ENCODE data around the gene MACROD2.
"Not testable (repeated sequence)": the region's sequence is repeated elsewhere in the genome, so short reads cannot be mapped to it uniquely, and the experiment has no call there.

MACROD2 gene

DNA sequence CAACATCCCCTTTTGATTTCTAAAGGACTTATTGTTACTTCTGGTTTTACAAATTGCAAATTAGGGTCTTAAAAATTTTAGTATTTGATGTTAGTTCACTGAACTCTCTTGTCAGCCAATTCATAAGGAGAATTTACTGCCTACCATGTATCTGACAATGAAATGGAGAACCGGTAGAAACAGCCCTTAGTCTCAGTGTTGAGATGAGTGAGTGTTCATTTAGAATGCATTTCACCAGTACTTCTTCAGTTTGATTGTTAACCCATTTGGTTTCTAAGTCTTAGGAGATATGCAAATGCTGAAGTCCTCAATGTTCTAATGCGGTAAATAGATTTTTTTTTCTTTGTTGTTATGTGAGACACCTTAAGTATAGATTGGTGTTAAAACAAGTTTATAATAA lies 958.4 kb downstream of the MACROD2 start:
- no peak for DNase-seq (ENCODE audit: low read depth in 2 of 2)

DNA sequence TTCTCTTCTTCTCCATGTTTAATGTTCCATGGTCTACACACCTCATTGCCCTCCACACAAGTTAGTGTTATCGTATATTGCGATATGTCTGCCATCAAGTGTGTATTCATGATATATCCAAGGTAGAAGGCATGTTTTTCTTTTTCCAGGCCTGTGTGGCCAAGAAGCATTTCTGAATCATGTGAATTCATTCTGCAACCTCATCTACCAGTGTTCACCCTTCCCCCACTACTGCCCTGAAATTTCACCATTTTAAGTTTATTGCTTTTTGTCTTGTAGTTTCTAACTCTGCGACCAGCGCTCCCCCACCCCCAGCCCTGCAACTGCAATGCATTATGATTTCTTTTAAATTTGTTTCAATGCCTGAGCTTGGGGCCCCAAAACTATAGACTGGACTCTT lies 960.1 kb downstream of the MACROD2 start:
- DNase-seq (ENCODE audit: low read depth in 2 of 2): no peak

DNA sequence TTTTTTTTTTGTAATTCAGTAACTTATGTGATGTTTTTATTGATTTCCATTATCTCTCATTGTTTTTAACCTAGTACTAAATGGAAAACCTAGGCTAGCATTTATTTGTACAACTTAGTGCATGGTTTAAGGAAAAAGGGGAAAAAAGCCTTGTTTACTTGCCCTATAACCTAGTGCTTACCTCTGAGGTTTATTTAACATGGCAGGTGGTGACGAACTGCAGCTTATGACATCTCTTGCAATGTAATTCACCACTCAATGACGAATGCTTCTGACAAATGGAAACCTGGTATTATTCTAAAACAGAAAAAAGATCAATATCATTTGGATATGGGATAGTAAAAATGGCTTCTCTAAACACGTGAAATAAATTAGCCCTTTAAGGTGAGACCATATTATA lies 960.7 kb downstream of the MACROD2 start:
- DNase-seq (ENCODE audit: low read depth in 2 of 2): no peak

DNA sequence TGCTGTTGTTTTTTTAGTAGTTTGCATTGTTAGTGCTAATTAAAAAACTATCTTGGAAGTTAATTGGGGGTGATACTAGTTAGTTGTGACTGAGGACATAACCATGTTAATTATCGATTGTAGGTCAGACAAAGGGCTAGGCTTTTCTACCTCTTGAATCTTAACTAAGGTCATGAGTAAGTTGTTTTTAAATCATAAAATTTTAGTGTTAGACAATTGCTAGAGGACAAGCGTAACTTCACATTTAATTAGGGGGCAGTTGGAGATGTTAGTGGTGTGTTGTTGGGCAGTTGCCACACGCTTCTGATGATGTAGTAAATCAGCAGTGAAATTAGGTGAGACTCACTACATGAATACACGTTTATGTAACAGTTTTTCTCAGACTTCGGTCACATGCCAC lies 961.2 kb downstream of the MACROD2 start:
- no peak for DNase-seq (ENCODE audit: low read depth in 2 of 2)

DNA sequence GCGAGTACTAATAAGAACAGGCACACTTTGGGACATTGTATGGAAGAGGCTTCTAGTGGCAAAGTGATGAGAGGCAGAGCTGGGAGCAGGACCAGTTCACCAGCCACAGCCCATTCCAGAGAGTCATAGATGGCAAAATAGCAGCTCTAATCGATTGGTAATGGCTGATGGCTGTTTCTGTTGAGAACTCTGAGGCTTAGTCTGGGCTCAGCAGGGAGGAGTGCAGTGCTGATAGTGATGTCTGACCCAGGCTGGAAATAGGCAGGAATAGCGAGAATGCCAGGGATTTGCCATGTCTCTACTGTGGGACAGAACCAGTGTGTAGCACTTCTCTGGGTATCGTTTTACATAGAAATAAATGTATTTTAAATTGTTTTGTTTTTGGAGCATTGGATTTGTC lies 962.1 kb downstream of the MACROD2 start:
- DNase-seq (ENCODE audit: low read depth in 2 of 2): no peak

DNA sequence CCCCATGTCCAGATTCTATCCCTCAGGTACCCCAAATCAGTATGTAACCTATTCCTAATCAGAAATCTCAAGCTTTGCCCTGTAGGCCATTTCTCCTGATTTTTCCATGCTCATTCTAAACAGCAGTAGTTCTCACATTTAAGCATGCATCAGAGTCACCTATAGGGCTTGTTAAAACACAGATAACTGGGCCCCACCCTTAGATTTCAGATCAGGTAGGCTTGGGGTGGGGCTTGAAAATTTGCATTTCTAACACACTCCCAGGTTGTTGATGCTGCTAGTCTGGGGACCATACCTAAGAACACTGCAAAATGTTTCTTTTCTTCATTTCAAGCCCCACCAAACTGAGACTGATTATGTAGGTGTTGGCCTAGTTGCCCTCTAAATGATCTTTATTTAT lies 963.3 kb downstream of the MACROD2 start:
- DNase-seq (ENCODE audit: low read depth in 2 of 2): no peak

DNA sequence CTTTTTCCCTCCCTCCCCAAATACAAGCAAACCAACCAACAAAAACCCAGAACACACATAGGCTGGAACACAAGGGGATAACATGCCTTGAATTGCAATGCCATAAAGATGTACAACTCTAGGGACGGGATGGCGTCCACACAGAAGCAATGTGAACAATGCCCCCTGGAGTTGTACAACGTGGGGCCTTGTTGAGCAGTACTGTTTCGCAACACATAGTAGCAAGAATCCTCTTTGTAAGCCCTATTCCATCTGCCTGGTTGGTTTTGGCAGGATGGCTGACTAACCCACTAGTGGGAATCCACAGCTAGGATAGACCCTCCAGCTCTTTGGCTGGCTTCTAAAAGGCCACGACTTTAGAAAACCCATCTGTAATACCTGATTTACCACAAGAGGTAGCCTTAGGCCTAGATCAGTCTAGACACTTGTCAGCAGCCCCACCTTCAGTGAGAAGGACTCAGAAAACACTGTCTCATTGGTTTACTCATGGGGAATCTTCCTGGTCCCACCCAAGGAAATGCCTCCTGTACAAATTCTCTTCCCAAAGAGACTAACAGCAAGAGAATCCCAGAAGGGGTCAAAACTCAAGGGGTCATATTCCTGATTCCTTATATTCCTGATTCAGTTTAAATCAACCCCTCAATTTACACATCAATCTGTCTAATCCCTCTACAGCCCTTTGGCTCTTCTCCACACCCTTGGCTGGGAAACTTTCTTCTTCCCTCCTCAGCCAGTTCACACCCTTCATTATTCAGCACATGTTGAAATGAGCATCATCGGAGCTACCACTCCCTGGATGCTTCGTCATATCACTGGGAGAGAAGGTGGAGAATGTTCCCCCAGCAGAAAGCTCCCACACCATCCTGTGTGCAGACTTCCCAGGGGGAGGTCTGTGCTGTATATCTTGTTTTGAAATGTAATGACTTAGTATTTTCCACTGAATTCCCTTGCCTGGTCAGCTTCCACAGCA lies 964.5 kb downstream of the MACROD2 start:
- no peak for DNase-seq (ENCODE audit: low read depth in 2 of 2)

DNA sequence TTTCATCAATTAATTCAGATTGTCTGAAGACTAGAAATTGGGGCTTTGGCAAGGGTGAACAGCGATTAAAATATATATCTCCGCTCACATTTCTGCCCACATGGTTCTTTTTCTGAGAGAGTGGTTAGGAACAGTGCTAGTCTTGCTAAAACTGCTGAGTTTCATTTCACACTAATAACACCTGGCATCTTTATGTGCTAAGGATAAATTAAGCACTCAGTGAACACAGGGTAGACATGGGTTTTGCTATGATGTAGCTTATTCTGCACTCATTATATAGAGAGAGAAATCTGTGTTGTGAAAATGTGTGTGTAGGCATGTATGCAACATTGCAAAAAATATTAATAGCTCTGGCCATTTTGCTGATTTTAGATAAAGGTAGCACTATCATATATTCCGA lies 965.5 kb downstream of the MACROD2 start:
- no peak for DNase-seq (ENCODE audit: low read depth in 2 of 2)

DNA sequence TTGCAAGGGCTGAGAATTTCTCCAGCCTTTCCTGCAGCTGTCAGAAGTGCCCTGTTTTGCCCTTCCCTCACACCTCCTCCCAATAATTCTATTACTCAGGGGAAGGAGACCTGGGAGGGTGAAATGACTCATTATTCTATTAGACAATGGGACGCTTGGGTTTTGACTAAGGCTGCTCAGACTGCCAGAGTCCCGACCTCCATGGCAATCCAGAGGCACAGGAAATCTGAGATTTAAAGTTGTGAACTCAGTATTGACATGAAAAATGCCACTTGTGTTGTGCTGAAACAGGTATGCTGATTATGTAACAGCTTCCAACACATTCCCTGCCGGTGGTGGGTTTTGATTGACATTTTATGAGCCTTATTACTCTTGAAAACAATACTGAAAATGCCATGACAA lies 967.9 kb downstream of the MACROD2 start:
- no peak for DNase-seq (ENCODE audit: low read depth in 2 of 2)

DNA sequence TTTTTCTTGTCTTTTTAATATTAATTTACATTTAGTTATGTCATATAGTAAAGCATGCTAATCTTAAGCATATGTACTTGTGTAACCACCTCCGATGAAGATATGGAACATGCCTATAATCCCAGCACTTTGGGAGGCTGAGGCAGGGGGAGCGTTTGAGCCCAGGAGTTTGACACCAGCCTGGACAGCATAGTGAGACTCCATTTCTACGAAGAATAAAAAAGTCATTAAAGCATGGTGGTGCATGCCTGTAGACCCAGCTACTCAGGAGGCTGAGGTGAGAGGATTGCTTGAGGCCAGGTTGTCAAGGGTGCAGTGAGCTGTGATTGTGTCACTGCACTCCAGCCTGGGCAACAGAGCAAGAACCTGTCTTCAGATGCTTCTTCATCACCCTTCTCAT lies 970.9 kb downstream of the MACROD2 start:
- no peak for DNase-seq (ENCODE audit: low read depth in 2 of 2)

DNA sequence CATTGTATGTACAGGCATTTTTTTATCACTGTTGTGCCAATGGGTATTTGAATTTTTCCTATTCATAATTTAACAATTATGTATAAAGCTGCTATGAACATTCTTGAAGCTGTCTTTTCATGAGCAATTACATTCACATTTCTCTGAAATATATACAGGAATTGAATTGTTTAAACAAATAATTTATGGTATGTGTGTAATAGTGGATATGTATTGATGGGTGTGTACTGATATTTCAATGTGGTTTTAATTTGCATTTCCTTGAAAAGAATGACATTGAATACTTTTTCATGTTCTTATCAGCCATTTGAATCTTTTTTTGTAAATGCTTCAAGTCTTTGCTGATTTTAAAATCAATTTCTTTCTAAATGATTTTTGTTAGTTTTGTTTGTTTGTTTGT lies 971.5 kb downstream of the MACROD2 start:
- no peak for DNase-seq (ENCODE audit: low read depth in 2 of 2)

DNA sequence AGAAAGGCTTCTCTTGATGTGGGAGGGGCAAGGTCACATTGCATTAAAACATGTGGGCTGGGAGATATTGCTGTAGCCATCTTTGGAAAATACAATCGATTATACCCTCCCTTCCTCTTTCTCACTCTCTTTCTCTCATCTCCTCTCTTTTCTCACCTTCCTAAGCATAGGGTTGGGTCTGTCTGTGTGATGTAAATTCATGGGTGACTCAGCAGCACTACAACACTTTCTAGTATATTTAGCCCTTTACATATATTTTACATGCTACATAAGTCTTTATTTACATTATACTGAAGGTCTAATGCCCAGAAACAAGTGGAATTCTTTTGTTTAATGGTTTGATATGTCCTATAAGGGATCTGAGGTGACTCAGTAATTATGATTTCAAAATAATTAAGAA lies 976.9 kb downstream of the MACROD2 start:
- no peak for DNase-seq (ENCODE audit: low read depth in 2 of 2)

DNA sequence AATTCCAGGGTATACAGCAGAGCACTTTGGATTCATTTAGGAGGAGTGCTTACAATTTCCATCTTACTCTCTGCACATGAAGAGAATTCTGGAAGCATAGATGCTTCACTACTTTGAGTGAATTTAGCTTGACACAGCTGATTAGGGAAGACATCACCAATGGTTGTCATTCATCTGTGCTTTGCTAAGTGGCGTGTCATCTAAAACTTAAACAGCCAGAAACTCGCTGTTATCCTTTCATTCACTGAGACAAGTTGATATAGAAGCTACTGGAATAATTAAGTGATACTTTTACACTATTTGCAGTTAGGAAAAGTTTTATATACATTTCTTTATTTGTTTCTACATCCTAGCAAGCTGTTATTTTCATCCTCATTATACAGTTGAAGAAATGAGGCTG lies 977.4 kb downstream of the MACROD2 start:
- no peak for DNase-seq (ENCODE audit: low read depth in 2 of 2)

DNA sequence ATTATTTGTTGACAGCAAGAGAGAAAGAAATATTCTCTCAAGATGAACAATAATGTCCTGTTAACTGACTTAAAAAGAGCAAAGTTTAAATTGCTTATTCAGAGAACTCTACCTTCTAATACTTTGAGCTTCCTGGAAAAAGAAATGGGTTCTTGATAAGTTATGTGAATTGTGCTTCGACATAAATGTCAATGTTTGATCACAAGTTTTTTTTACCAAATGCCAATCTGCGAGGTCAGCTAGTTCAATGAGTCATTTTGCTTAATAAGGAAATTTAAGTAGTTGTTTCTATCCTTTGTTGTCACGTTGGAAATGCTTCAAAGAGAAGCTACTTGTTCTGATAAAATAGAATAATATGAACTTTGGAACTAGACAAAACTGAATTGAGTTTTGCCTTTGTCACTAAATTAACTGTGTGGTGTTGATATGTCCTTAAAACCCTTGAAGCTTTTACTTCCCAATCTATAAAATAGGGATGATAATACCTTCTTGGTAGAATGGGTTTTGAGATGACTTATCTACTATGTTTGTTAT lies 984.2 kb downstream of the MACROD2 start:
- DNase-seq (ENCODE audit: low read depth in 2 of 2): no peak

DNA sequence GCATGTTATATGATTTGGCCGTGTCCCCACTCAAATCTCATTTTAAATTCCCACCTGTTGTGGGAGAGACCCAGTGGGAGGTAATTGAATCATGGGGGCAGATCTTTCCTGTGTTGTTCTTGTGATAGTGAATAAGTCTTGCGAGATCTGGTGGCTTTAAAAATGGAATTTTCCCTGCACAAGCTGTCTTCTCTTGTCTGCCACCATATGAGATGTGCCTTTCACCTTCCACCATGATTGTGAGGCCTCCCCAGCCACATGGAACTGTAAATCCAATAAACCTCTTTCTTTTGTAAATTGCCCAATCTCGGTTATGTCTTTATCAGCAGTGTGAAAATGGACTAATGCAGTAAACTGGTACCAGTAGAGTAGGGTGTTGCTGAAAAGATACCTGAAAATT lies 986.2 kb downstream of the MACROD2 start:
- not testable (repeated sequence) for DNase-seq (ENCODE audit: low read depth in 2 of 2)

DNA sequence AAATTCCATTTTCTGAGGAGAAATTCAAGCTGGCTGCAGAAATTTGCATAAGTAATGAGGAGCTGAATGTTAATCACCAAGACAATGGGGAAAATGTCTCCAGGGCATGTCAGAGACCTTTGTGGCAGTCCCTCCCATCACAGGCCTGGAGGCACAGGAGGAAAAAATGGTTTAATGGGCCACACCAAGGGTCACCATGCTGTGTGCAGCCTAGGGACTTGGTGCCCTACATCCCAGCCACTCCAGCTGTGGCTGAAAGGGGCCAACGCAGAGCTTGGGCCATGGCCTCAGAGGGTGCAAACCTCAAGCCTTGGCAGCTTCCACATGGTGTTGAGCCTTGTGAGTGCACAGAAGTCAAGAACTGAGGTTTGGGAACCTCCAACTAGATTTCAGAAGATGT lies 987.0 kb downstream of the MACROD2 start:
- not testable (repeated sequence) for DNase-seq (ENCODE audit: low read depth in 2 of 2)

DNA sequence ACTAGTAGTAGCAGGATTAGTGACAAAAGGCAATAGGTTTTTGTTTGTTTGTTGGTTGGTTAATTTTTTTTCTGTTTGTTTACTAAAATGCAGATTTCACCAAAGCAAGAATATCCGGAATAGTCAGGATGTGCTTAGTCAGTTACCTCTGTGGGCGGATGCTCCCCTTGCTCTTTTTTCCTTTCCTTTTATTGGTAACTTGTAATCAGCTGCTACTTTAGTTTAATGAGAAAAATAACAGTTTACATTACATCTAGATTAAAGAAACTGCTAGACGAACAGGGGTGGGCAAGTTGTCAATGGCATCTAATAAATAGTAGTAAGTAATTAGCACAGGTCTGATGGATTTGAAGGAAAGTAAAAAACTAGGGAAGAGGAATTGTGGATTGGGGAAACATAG lies 989.0 kb downstream of the MACROD2 start:
- no peak for DNase-seq (ENCODE audit: low read depth in 2 of 2)

DNA sequence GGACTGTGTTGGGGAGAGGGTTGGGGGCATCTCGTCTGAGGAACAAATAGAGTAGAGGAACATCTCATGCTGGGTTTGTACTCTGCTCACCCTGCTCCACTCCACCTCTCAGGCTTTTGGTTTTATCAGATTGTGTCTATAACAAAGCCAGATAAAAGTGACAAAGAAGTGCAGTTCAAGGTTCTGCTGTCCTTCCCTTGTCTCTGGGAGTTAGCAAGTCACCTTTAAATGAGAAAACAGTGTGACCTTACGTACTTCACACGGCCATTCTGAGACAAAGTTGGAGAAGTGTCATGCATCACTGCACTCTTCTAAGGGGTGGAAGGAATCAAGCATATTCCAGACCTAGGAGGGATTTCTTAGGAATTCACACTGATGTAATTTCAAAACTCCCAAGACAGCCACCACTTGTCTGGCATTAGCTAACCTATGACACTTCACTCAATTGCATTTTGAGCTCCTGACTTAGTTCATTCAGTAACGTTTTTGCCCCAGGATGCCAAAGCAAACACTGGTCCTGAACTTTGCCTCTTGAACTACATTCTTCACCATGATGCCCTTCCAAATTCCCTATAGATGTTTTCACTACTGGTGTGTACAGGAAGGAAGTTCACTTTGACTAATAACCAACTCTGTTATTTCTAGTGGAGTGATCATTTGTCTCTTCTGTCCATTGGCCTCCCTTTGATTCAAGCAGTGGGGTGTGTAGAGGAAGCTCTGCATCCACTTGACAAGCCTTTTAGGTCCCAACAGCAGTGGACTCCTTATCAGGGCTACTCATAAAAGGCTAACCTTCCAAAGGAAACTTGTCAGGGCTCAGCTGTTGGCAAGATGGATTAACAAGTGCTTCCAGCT lies 989.7 kb downstream of the MACROD2 start:
- DNase-seq (ENCODE audit: low read depth in 2 of 2): no peak

DNA sequence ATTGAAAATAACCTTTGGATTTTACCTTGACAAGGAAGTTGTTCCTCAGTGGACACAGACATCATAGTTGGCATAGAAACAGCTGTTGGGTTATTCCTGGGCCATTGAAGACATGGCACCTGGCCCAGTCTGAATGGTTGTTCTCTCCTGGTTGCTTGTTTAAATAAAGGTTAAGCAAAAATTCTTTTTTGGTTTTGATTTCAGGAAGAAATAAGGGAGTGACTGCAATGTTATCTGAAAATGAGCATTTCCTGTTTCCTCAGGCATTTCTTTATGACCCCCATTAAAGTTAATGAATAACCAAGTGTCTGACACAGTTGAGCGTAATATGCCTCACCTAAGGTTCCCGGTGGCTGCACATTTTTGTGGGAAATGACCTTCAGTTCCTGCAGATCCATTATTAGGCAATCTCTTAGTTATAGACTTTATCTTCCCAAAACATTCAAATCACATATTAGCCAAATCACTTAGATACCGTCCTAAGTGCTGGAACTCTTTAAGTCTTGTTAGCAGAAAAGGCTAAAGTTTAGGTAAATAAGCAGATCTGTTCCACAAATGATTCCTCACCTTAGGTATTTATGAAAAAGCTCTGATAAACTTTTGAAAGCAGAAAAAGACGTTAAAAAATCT lies 990.8 kb downstream of the MACROD2 start:
- DNase-seq (ENCODE audit: low read depth in 2 of 2): no peak

DNA sequence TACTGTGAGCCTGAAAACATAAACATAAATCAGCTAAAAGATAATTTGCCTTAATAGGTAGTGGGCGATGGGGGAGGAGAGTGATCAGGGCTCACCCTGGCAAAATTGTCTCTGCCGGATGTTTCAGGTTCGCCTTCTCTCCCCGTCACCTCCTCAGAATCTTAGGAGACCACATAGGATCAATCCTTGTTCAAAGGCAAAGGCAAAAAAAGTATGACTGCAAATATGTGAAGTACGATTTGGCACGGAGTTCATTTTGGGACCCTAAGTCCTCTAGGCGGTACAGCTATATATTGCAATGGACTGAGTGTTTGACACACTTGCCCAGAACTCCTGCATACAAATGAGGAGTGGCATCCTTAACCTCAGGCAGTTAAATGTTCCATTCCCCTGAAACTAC lies 991.3 kb downstream of the MACROD2 start:
- DNase-seq (ENCODE audit: low read depth in 2 of 2): no peak

DNA sequence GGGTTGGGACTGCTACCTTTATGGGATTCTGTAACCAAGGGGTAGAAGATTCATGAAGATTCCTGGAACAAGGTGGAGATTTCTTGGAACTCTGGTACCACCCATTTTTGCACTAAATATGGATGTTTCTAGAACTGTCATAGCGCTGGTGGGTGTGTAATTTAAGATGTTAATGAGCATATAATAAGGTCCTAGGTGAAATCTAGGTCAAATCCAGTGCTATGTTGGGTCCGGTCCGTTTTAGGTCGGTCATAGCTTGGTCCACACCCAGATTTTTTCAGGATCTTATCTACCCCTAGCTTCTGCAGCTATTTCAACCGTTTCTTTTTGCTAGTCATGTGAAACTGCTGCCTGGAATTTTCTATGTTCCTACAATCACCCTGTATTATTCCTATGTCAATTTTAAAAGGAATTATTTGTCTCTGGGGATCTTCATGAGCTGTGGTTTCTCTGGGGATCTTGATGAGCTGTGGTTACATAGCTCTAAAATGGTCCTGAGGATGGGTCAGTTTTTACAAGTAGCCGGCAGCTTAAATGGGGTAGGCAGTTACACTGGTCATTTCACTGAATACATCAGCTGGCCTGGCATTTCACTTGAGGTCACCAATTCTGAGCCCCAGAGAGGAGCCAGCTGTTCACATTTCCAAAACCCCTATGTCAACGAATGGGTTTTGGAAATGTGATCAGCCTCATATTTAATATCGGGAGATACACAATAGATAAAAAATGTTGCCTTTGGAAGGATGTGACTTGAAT lies 994.4 kb downstream of the MACROD2 start:
- DNase-seq (ENCODE audit: low read depth in 2 of 2): no peak
